ENCODE measurements around the gene EFCAB12.

Gene EFCAB12

GRCh38 chr3:129461461-129462146, 33.2 kb upstream of the EFCAB12 start:
- Histone ChIP-seq H3K4me2 (ENCODE audit: low read length) (no peak overlapping the region), H3K9me2 (ENCODE audit: low read depth, low read length) (no peaks in the 10 kb centered on the region), H3K4me3 (ENCODE audit: low read depth, low read length, poor library complexity, severe bottlenecking) (no peak overlapping the region), H2AFZ (ENCODE audit: low read length) (no peak overlapping the region), H4K20me1 (ENCODE audit: insufficient read depth, low read length) (no peaks in the 10 kb centered on the region), H3K4me1 (ENCODE audit: insufficient read depth, low read length, severe bottlenecking) (no peaks in the 10 kb centered on the region), H3K9me3 (ENCODE audit: low read length) (no peaks in the 10 kb centered on the region), H3K36me3 (ENCODE audit: insufficient read depth, low read length) (peaks cover 7% of the 10 kb centered on the region; the same call in 1 of the 2 replicates), H3K27me3 (ENCODE audit: insufficient read depth, low read length) (no peaks in the 10 kb centered on the region), H3K79me2 (ENCODE audit: insufficient read depth, low read length) (no peaks in the 10 kb centered on the region), H3K27ac (ENCODE audit: low read depth, low read length, poor library complexity, severe bottlenecking) (no peak overlapping the region), H3F3A (ENCODE audit: insufficient read depth, low read length) (no peaks in the 10 kb centered on the region), H3K9ac (ENCODE audit: low read length) (no peak overlapping the region)
- TF ChIP-seq CTCF (IDR thresholded peaks at IDR 0.05; ENCODE audit: low read length) = no peak
- TF ChIP-seq EZH2 (IDR thresholded peaks at IDR 0.05; ENCODE audit: borderline replicate concordance, low read length) = no peak

GRCh38 chr3:129461022-129461421, 32.6 kb upstream of the EFCAB12 start:
- H3K9me2 ChIP-seq (ENCODE audit: low read depth, low read length) = no peaks in the 10 kb centered on the region
- no peaks in the 10 kb centered on the region for H3K27me3 ChIP-seq (ENCODE audit: insufficient read depth, low read length)
- H3K36me3 ChIP-seq (ENCODE audit: insufficient read depth, low read length) = peaks cover 7% of the 10 kb centered on the region; the same call in 1 of the 2 replicates
- H4K20me1 ChIP-seq (ENCODE audit: insufficient read depth, low read length) = no peaks in the 10 kb centered on the region
- H3K79me2 ChIP-seq (ENCODE audit: insufficient read depth, low read length) = no peaks in the 10 kb centered on the region
- H3K4me1 ChIP-seq (ENCODE audit: insufficient read depth, low read length, severe bottlenecking) = no peaks in the 10 kb centered on the region
- H3K27ac ChIP-seq (ENCODE audit: low read depth, low read length, poor library complexity, severe bottlenecking) = no peak overlapping the region
- TF ChIP-seq CTCF (IDR thresholded peaks at IDR 0.05; ENCODE audit: low read length) = no peak
- no peak for TF ChIP-seq EZH2 (IDR thresholded peaks at IDR 0.05; ENCODE audit: borderline replicate concordance, low read length)
- no peak overlapping the region for H2AFZ ChIP-seq (ENCODE audit: low read length)
- H3F3A ChIP-seq (ENCODE audit: insufficient read depth, low read length) = no peaks in the 10 kb centered on the region
- no peak overlapping the region for H3K9ac ChIP-seq (ENCODE audit: low read length)
- no peaks in the 10 kb centered on the region for H3K9me3 ChIP-seq (ENCODE audit: low read length)
- no peak overlapping the region for H3K4me3 ChIP-seq (ENCODE audit: low read depth, low read length, poor library complexity, severe bottlenecking)
- H3K4me2 ChIP-seq (ENCODE audit: low read length) = no peak overlapping the region

GRCh38 chr3:129460572-129460971, 32.1 kb upstream of the EFCAB12 start:
- peaks cover 7% of the 10 kb centered on the region; the same call in 1 of the 2 replicates for H3K36me3 ChIP-seq (ENCODE audit: insufficient read depth, low read length)
- no peak overlapping the region for H3K9ac ChIP-seq (ENCODE audit: low read length)
- H3K4me2 ChIP-seq (ENCODE audit: low read length) = no peak overlapping the region
- no peaks in the 10 kb centered on the region for H3K79me2 ChIP-seq (ENCODE audit: insufficient read depth, low read length)
- no peak for TF ChIP-seq EZH2 (IDR thresholded peaks at IDR 0.05; ENCODE audit: borderline replicate concordance, low read length)
- TF ChIP-seq CTCF (IDR thresholded peaks at IDR 0.05; ENCODE audit: low read length) = no peak
- no peaks in the 10 kb centered on the region for H3K9me2 ChIP-seq (ENCODE audit: low read depth, low read length)
- H3K9me3 ChIP-seq (ENCODE audit: low read length) = no peaks in the 10 kb centered on the region
- no peak overlapping the region for H3K27ac ChIP-seq (ENCODE audit: low read depth, low read length, poor library complexity, severe bottlenecking)
- no peak overlapping the region for H2AFZ ChIP-seq (ENCODE audit: low read length)
- H3F3A ChIP-seq (ENCODE audit: insufficient read depth, low read length) = no peaks in the 10 kb centered on the region
- H3K27me3 ChIP-seq (ENCODE audit: insufficient read depth, low read length) = no peaks in the 10 kb centered on the region
- H4K20me1 ChIP-seq (ENCODE audit: insufficient read depth, low read length) = no peaks in the 10 kb centered on the region
- no peak overlapping the region for H3K4me3 ChIP-seq (ENCODE audit: low read depth, low read length, poor library complexity, severe bottlenecking)
- no peaks in the 10 kb centered on the region for H3K4me1 ChIP-seq (ENCODE audit: insufficient read depth, low read length, severe bottlenecking)
